Mesenteric fat pad (tissue), 1 donor: ENCODE data around the gene DNAH10. TPM values are rescaled to one million over a fixed set of nuclear protein-coding genes. Genes with fewer than 3 reads are reported as not detected.
A peak's percentile ranks its signal among the peaks of the same experiment; 100 is the strongest.
"Not testable (repeated sequence)": the region's sequence is repeated elsewhere in the genome, so short reads cannot be mapped to it uniquely, and the experiment has no call there.

Source experiments
- DNase-seq: peaks from one replicate; pipeline ENCODE4 v3.0.0-alpha.2; 2020; ENCODE audit warnings: low spot score
- total RNA-seq: library from RNA; stranded (reverse); fragmentation: NEBNext Ultra II Directional; extraction: Animal tissue kit (Norgen Biotek cat#: 25700); gene quantifications from one replicate; pipeline ENCODE4 v1.2.1, GENCODE V29; 2021
- donor health status: DM: yes; HTN: yes; CAD: no.

The DNAH10 gene
- total RNA-seq, 1 donor from 2014 or later: 0.51 TPM

DNA sequence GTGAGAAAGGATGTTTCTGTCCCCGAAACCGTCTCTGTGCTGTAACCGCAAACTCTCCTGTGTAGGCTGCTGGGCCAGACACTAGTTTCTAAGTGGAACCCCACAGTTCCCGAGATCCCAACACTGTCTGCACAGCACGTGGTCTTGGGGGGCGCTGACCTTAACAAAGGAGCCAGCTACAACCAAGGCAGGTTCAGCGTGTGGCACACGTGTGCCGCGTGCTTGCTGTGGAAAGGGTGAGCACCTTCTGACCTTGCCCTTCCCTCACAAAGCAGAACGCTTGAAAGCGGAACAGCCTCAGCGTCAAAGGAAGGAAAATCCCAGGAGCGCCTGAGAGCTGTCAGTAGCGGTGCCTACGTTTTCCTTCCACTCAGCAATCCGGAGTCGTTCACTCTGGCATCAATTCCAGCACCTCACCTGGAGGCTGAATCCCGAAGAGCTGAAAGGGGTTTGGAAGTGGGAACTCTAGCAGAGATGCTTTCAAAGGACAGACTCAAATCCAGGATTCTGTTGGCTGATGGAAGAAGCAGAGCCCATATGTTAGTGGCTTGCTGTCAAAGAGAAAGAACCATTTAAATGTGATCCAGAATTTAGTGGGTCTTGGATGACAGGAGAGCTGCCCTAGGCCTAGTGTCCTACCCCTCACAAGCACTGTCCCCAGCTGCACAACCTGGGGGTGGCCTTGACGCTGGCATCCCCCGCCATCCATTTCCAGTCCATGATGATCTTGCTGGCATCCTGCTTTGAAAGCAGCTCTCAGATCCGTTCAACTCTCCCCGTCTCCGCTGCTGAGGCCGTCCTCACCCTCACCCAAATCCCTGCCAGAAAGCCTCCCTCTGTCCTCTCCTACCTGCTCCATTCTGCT, 183.4 kb downstream of the DNAH10 start:
- peak; percentile 83 for DNase-seq

DNA sequence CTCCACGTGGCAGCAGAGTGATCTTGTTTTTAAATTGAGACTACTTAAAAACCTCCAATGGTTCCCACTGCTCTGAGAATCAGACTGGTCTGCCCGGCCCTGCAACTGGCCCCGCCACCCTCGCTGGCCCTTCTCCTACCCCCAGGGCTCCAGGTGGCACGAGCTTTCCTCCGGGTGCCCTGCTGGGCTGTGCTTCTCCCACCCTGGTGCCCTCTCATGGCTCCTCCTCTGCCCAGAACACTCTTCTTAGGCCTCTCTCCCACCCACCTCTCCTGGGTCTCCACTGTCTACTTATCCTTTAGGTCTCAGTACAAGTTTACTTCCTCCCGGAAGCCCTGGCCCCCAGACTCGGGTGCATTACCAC, 184.0 kb downstream of the DNAH10 start:
- peak; percentile 64 for DNase-seq

DNA sequence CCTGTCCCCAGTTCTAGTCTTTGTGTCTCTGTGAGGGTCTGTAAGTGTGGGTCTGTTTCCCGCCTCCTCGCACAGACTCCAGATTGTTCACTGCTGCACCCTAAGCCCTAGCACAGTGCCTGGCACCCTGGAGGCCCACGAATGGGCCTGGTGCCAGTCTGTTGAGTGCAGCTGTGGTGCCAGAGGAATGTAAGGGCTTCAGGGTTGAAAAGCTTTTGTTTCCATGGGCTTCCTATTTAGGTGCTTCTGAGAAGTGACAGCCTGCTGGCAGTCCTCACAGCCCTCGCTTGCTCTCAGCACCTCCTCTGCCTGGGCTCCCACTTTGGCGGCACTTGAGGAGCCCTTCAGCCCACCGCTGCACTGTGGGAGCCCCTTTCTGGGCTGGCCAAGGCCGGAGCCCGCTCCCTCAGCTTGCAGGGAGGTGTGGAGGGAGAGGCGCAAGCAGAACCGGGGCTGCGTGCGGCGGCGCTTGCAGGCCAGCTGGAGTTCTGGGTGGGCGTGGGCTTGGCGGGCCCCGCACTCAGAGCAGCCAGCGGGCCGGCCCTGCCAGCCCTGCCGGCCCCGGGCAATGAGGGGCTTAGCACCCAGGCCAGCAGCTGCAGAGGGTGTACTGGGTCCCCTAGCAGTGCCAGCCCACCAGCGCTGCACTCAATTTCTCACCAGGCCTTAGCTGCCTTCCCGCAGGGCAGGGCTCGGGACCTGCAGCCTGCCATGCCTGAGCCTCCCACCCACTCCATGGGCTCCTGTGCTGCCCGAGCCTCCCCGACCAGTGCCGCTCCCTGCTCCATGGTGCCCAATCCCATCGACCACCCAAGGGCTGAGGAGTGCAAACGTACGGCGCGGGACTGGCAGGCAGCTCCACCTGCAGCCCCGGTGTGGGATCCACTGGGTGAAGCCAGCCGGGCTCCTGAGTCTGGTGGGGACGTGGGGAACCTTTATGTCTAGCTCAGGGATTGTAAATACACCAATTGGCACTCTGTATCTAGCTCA, 184.7 kb downstream of the DNAH10 start:
- DNase-seq: peak; percentile 87

DNA sequence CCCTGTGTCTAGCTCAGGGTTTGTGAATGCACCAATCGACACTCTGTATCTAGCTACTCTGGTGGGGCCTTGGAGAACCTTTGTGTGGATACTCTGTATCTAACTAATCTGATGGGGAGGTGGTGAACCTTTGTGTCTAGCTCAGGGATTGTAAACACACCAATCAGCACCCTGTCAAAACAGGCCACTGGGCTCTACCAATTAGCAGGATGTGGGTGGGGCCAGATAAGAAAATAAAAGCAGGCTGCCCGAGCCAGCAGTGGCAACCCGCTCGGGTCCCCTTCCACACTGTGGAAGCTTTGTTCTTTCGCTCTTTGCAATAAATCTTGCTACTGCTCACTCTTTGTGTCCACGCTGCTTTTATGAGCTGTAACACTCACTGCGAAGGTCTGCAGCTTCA, 185.4 kb downstream of the DNAH10 start:
- DNase-seq: not testable (repeated sequence)

DNA sequence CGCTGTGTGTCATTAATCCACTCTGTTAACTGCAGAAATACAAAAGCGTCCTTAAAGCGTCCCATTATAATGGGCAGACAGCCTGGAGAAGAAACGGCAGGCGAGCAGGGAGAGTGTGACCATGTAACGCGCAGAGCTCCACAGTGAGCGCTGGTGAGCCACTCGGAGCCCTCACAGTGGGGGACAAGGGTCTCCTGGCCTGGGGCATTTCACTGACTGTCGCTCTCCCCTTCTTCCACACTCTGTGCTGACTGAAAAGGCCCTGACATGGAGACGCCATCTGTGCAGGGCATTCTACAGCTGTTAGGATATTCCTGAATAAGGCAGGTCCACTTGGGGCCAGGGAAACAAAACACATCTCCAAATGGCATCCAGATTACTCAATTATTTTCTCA, 186.3 kb downstream of the DNAH10 start:
- no peak for DNase-seq

DNA sequence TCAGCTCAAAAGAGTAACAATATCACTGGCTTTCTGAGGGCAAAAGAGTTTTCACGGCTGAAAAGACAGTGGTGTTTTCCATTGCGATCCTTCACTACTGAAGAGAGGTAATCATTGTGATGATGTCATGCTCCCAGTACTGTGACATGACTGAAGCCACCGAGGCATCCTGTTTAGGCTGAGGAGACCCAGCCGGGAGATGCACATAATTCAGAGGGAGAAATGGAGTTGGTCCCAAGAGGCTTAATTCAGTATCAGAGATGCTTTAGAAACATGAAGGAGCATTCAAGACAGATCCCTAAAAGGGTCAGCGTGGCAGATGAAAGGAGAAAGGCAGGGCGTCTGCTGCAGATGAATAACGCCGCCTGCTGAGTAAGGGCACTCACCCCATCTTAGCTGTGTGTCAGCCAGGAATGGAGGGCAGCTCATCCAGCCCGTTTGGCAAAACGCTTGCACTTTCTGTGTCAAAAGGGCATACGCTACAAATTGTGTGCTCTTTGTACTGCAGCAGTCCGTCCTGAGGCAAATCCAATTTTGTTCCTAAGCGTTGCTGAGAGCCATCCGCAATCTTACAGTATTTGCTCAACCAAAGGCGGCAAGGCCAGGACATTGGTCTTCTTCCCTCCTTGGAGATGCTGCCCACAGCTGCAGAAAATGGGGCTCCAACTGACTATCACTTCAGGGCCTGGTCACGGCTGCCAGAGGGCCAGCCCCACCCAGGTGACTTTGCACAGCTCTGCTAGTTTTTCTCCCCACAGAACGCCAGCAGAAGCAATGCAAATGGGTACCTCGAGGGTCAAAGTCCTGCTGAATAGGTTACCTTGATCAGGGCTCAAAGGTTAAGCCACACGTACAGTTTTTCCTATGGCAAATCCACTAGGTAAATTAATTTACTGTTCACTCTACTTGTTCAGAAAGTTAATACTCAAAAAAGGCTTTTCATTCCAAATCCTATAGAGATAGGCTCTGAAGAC, 187.0 kb downstream of the DNAH10 start:
- DNase-seq: no peak

DNA sequence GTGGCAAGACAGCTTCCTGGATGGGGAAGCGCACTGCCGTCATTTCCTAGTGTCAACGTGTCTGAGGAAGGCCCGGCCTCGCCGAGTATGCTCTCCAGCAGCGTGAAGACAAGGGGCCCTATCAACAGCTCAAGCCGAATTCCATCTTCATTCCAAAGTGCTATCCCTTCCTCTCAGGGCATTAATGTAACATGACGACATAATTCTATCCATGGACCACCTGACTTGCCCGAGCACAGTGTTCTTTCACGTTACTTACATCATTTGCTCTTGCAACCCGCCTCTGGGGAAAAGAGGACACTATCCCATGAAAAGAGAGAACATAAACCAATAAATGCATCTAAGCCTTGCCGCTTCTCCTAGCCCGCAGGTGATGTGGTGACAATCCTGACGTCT, 187.7 kb downstream of the DNAH10 start:
- no peak for DNase-seq

DNA sequence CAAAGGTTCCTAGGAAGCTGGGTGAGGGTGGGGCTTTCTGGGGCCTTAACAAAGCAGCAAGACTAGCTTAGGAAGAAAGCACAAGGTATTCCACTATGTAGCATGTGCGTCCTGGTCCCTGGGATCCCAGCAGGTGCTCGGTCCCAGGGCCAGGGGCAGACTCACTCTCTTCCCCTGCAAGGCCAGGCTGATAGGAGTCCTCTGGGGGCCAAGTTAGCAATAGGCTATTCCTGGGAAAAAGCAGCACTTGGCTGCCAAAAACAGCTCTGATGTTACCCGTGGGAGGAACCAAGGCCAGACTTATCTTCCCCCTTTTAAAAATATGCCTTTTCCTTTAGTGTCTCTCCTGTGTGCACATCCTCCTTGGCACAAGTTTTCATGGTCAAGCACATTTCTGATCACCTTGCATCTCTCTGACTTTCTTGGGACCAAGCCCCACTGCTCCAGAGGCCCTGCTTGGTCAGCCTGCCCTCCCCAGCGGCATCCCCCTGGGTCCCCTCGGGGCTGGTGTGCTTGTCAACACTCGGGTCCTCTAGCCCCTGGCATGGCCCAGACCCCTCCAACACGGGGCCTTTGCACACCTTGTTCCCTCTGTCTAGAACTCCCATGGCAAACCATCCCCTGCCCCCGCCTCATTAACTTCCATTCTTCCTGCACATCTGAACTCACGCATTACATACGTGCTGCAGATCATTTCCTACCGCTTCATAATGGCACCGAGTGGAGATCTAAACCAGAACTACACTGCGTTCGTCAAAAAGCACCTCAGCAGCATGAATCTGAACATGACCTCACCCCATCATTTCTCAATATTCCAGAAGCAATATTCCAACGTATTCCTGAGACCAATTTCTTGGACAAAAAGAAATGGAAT, 188.6 kb downstream of the DNAH10 start:
- DNase-seq: peak; percentile 43

DNA sequence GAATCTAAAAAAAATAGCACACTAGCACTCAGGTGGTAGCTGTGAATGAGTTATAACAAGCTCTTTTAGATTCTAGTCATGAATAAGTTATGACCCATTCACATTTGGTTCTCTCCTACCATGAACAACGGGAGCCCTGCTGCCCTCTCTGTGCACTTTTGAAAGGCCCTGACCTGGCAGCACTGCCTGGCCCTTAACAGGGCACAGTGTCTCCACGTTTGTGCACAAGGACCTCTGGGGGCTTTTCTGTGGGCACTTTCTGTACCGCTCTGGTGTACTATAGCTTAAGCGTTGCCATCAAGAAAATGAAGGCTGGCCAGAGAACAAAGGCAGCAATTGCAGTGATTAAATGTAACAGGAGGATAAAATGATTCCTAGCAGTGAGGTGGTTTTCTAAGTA, 189.4 kb downstream of the DNAH10 start:
- peak; percentile 83 for DNase-seq

DNA sequence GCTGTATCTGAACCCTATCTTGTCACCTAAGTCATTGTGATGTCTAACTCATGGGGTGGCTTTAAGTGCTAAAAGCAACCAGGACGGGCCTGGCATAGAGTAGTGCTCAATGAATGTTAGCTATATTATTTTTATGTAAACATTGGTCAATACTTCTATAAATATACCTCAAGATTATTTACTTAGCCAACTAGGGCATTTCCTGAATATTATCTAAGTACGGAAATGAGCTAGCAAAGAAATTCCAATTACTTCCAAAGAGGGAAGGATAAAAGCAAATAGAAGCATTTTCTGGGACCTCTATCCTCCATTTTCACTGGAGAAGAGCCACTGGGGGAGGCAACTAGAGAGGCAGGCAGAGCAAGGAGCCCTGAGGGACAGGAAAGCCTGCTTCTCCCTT, 189.9 kb downstream of the DNAH10 start:
- DNase-seq: no peak

DNA sequence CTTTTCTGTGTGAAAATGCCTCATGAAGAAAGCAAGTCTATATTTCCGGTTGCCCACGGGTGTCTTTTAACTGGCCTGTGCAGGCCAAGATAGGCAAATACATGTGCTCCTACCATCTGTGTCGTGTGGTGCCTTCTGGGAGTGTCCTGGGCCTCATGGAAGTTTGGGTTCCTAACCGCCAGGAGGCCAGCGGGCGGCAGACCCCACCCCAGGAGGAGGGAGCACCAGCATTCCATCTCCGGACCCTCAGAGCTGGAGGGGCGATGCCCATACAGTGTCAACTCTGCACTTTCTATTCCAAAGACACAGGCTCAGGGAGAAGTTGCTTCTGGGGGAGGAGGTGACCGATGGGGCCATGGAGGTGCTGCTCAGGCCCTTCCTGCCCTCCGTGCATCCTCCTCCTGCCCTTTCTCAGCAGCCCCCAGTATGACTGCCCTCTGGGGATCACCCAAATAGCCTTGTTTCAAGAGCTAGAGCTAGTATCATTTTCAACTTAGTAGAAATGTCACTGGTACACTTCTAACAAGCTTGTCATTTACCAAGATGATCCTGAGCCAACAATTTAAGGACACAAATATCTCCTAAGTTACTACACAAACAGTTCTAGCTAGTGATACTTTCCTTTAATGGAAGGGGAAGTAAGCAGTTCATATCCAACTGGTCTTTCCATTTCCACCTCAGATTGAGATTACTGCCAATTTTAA, 192.7 kb downstream of the DNAH10 start:
- DNase-seq: peak; percentile 60

DNA sequence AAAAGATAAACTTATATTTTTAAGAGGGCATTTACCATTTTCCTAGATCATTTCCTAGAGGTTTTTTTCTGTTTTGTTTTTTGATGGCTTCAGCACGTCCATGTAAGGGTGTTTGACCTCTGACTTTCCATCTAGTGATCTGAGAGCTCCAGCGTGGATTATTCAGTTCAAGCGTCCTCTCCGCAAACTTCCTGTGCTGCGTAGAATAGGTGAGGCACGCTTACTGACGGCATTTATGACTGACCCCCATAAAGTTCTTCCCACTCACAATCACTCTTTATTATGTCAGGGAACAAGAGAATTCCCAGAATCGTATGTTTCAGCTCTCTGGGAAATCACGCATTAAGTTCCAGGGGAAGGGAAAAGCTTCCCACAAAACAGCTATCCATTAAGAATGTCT, 194.1 kb downstream of the DNAH10 start:
- no peak for DNase-seq

DNA sequence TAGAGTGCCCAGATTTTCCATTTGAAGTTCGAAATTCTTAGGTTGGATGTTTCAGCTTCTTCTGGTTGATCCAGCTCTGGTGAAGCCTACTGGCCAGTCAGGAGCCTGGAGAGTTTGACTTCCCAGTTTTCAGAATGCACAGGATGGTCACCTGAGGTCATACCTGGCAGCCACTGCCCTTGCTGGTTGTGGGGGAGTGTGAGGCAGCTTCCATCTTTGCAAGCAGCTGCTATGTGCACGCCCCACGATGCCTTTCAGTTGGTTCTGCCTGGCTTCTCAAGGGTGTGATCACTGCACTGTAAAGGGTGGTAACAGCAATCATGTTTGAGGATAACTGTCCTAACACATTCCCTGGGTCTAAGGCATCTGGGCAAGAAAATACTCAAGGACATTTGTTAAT, 195.1 kb downstream of the DNAH10 start:
- DNase-seq: no peak

DNA sequence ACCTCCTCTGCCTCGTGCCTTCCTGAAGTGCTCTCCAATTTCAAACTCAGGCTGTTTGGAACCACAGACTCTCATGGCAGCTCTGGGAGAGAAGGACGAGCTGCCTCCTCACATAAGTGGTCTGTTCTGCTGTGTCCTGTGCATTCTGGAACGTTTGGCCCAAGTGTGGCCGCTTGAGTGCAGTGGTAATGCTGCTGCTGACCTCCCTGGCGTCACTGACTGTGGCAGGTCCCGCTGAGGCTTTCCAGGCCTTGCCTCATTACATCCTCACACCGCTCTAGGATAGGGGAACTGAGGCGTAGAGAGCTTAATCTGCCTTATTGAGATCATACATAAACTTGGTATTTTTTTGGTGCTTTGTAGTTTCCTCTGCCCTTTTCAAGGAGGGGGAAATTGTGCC, 196.4 kb downstream of the DNAH10 start:
- no peak for DNase-seq

DNA sequence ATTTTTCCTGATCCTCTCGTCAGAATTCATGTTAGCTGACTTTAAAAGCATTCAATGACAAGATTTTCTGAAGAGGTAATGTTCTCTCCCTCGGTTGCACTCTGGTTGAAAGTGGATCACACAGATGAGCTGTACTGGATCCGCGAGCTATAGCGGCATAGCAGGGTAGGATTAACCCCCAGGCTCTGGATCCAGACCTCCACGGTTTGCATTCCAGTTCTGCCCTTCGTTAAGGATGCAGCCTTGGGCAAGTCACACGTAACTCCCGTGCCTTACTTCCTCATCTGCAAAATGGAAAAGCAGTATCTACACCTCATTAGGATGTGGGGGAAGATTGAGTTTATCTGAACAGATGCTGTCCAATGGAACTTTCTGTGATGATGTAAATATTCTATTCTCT, 196.8 kb downstream of the DNAH10 start:
- no peak for DNase-seq

DNA sequence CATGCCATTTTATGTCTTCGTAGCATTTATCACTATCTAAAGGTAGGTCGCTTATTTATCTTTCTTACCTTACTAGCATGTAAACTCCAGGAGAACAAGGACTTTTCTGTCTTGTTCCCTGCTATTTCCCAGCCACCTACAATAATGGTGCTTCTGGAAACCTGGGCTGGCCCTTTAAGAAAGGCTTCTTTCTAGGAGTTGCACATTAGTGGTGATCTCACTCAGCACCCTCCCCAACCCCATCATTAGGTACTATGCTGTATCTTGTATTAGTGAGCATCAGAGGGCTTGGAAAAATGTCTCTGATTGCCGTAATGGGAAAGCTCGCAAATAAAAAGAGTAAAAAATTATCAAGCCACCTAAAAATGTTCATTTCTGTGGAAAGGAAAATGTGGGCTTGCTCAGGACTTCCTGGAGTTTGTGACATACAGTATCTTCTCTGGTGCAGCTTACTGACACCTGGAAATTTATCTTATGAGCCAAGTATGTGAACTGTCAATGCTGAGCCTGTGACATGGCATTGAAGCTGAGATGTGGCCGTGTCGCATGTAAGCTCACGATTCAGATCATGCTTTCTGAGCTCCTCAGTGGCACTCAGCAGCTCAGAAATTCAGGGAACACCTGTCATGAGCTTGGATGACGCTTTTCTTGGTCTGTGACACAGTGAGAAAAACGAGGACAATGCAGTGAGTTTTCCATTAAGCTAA, 198.1 kb downstream of the DNAH10 start:
- DNase-seq: no peak

DNA sequence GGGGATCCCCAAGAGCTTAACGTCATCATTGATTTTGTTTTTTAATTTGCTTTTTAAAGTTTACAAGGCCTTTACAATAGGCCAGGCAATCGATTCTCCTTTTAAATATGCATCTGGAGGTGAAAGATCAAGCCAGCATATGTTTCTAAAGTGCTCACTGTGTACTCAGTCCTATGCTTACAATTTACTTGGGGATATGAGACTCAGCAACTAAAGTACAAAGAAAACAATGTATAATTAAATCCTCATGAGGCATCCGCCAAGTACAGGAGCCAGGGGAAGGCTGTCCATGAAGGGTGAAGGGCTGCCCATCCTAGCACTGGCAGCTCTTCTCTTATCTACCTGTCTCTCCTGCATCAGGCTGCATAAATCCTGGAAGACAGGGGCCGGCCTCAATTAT, 198.8 kb downstream of the DNAH10 start:
- no peak for DNase-seq

DNA sequence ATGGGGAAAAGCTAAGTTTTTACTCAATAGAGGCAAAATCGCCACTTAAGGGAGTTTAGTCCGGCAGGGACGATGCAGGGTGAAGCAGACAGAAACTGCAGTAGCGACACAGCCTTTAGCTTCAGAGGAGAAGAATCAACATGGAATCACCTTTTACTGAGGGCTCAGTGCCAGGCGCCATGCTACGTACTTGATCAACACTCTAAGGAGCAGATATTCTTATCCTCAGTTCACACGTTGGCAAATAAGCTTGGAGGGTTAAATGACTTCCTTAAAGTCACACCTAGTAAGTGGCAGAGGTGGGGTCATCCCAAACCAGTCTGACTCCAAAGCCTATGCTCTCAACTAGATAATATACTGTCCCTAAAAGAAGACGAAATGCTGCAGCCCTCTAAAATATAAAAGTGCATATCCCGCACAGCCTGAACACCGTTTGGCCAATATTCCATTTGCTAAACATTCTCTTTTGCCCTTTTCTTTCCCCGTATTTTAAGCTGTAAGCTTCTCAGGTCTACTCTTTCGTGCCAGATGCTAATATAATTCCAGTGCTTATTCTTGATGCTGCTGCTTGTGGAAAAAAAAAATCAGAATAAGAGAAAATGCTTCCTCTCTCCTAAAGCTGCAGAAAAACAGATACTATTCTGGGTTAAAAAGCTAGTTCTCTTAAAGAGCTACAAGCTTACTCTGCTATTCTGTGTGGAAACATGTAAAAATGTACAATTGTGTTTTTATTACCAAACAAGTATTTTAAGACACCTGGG, 199.7 kb downstream of the DNAH10 start:
- no peak for DNase-seq
